IMR-90 (cell line): ENCODE measurements around the gene CACNA2D3. TPM values are rescaled to one million over a fixed set of nuclear protein-coding genes. Genes with fewer than 3 reads are reported as not detected.

Source experiments
- ATAC-seq: fragments of 200-7000 bp; cut with Tn5 transposase; 2 replicates; pipeline ENCODE4 v1.9.1; 2020; ENCODE audit warnings: low read depth, mild to moderate bottlenecking, moderate library complexity
- BruUV-seq: library from RNA; stranded (reverse); fragments of 400-500 nt; replicated peaks from 2 replicates; lab custom pipeline; 2021; lab: Mats Ljungman, UMichigan
- CTCF ChIA-PET: fragments of 300-600 bp; formaldehyde crosslinking; extraction: SDS; loops from one replicate; lab custom pipeline; 2021; ENCODE audit warnings: antibody characterized with exemption; lab: Yijun Ruan, JAX
- POLR2A ChIA-PET: fragments of 300-600 bp; sonication (Branson Sonifier 250); formaldehyde crosslinking; loops from one replicate; lab custom pipeline; 2022; ENCODE audit warnings: antibody characterized with exemption; ENCODE audit not compliant: unreplicated experiment; lab: Charles Lee
- DNase-seq: peaks from one replicate; pipeline ENCODE4 v3.0.0; 2013
- H2AFZ ChIP-seq: replicated peaks from 2 replicates; pipeline ENCODE3; 2013; ENCODE audit warnings: low read length, mild to moderate bottlenecking; ENCODE audit not compliant: poor library complexity
- H2AK5ac ChIP-seq: 2 replicates; pipeline ENCODE4 v1.6.1; 2013; ENCODE audit warnings: low read depth, low read length, inconsistent platforms
- H2AK9ac ChIP-seq: replicated peaks from 2 replicates; pipeline ENCODE3; 2013; ENCODE audit warnings: mild to moderate bottlenecking, low read depth, low read length, moderate library complexity; ENCODE audit not compliant: poor library complexity
- H2BK120ac ChIP-seq: 2 replicates; pipeline ENCODE4 v1.6.1; 2013; ENCODE audit warnings: low read depth, low read length, inconsistent platforms
- H2BK15ac ChIP-seq: 3 replicates; pipeline ENCODE4 v1.6.1; 2013; ENCODE audit warnings: low read depth, low read length, inconsistent platforms
- H2BK20ac ChIP-seq: 2 replicates; pipeline ENCODE4 v1.6.1; 2013; ENCODE audit warnings: low read depth, mild to moderate bottlenecking, inconsistent platforms, low read length, moderate library complexity
- H2BK5ac ChIP-seq: 2 replicates; pipeline ENCODE4 v1.6.1; 2013; ENCODE audit warnings: mild to moderate bottlenecking, low read depth, low read length, inconsistent platforms; ENCODE audit not compliant: poor library complexity, severe bottlenecking
- H3K14ac ChIP-seq: replicated peaks from 2 replicates; pipeline ENCODE4 v1.6.1; 2013; ENCODE audit warnings: low read depth, low read length, inconsistent platforms
- H3K18ac ChIP-seq: 2 replicates; pipeline ENCODE4 v1.6.1; 2013; ENCODE audit warnings: low read depth, low read length, control low read depth
- H3K23ac ChIP-seq: 2 replicates; pipeline ENCODE4 v1.6.1; 2013; ENCODE audit warnings: low read depth, low read length, inconsistent platforms
- H3K27ac ChIP-seq: 2 replicates; pipeline ENCODE4 v1.5.1; 2013; ENCODE audit warnings: mild to moderate bottlenecking, control low read depth, low read length; ENCODE audit not compliant: insufficient read depth
- H3K27me3 ChIP-seq: 2 replicates; pipeline ENCODE4 v1.6.1; 2013; ENCODE audit warnings: low read length; ENCODE audit not compliant: control insufficient read depth, insufficient read depth
- H3K36me3 ChIP-seq: 2 replicates; pipeline ENCODE4 v1.6.1; 2013; ENCODE audit warnings: low read length, mixed read lengths; ENCODE audit not compliant: control insufficient read depth, insufficient read depth
- H3K4ac ChIP-seq: 2 replicates; pipeline ENCODE4 v1.6.1; 2013; ENCODE audit warnings: low read depth, low read length, inconsistent platforms
- H3K4me1 ChIP-seq: 2 replicates; pipeline ENCODE4 v1.6.1; 2013; ENCODE audit warnings: low read length, mixed read lengths; ENCODE audit not compliant: control insufficient read depth, insufficient read depth
- H3K4me2 ChIP-seq: 2 replicates; pipeline ENCODE4 v1.6.1; 2013; ENCODE audit warnings: low read depth, mild to moderate bottlenecking, control low read depth, low read length, moderate library complexity
- H3K4me3 ChIP-seq: 2 replicates; pipeline ENCODE4 v1.5.1; 2013; ENCODE audit warnings: low read depth, mild to moderate bottlenecking, control low read depth, low read length, moderate library complexity; ENCODE audit not compliant: insufficient read depth
- H3K56ac ChIP-seq: 2 replicates; pipeline ENCODE4 v1.6.1; 2013; ENCODE audit warnings: low read length, inconsistent platforms; ENCODE audit not compliant: insufficient read depth; ENCODE audit errors: extremely low read depth
- H3K79me1 ChIP-seq, 2 experiments: 2 replicates each; pipeline ENCODE4 v1.6.1; 2013; ENCODE audit warnings: low read length in 2 of 2, inconsistent platforms in 1 of 2, low read depth in 1 of 2
- H3K9ac ChIP-seq: 2 replicates; pipeline ENCODE4 v1.6.1; 2013; ENCODE audit warnings: low read depth, low read length, control low read depth
- H3K9me1 ChIP-seq: 2 replicates; pipeline ENCODE4 v1.6.1; 2013; ENCODE audit warnings: low read length, inconsistent platforms; ENCODE audit not compliant: insufficient read depth
- H3K9me3 ChIP-seq: 2 replicates; pipeline ENCODE4 v1.6.1; 2013; ENCODE audit warnings: low read length; ENCODE audit not compliant: control insufficient read depth, insufficient read depth
- H4K20me1 ChIP-seq: 2 replicates; pipeline ENCODE4 v1.6.1; 2013; ENCODE audit warnings: low read length, inconsistent platforms; ENCODE audit not compliant: insufficient read depth
- H4K5ac ChIP-seq: 2 replicates; pipeline ENCODE4 v1.6.1; 2013; ENCODE audit warnings: mild to moderate bottlenecking, low read depth, low read length, control low read depth
- H4K8ac ChIP-seq, 2 experiments: 2 replicates each; pipeline ENCODE4 v1.6.1; 2013; ENCODE audit warnings: low read depth in 2 of 2, low read length in 2 of 2, control low read depth in 1 of 2, inconsistent platforms in 1 of 2
- H4K91ac ChIP-seq: 2 replicates; pipeline ENCODE4 v1.6.1; 2013; ENCODE audit warnings: low read depth, low read length, inconsistent platforms; ENCODE audit not compliant: insufficient read depth
- BHLHE40 ChIP-seq: fragments of 150-350 bp; IDR thresholded peaks from 2 replicates; pipeline ENCODE4 v1.6.1; 2016; ENCODE audit warnings: mild to moderate bottlenecking, low read depth, low read length
- CEBPB ChIP-seq: IDR thresholded peaks from 2 replicates; pipeline ENCODE4 v1.6.1; 2012; ENCODE audit warnings: low read depth, low read length, improper control_type of control experiment
- CHD1 ChIP-seq: IDR thresholded peaks from 2 replicates; pipeline ENCODE4 v1.6.1; 2012; ENCODE audit warnings: low read depth, low read length, improper control_type of control experiment
- CTCF ChIP-seq: conservative IDR thresholded peaks from 2 replicates; pipeline ENCODE4 v1.5.1; 2012; ENCODE audit warnings: mild to moderate bottlenecking, low read depth, low read length, improper control_type of control experiment
- ELK1 ChIP-seq: fragments of 150-350 bp; IDR thresholded peaks from 2 replicates; pipeline ENCODE4 v1.6.1; 2016; ENCODE audit warnings: low read depth, mild to moderate bottlenecking, low read length, moderate library complexity, borderline replicate concordance
- FOS ChIP-seq: fragments of 150-350 bp; IDR thresholded peaks from 2 replicates; pipeline ENCODE4 v1.6.1; 2016; ENCODE audit warnings: low read depth, low read length
- MAFK ChIP-seq: IDR thresholded peaks from 2 replicates; pipeline ENCODE4 v1.6.1; 2012; ENCODE audit warnings: low read depth, low read length, improper control_type of control experiment
- MAZ ChIP-seq: IDR thresholded peaks from 2 replicates; pipeline ENCODE4 v1.6.1; 2012; ENCODE audit warnings: low read depth, mild to moderate bottlenecking, low read length, improper control_type of control experiment, moderate library complexity, borderline replicate concordance
- MXI1 ChIP-seq: IDR thresholded peaks from 2 replicates; pipeline ENCODE4 v1.6.1; 2012; ENCODE audit warnings: low read depth, mild to moderate bottlenecking, low read length, moderate library complexity, borderline replicate concordance
- NFE2L2 ChIP-seq: fragments of 150-350 bp; IDR thresholded peaks from 2 replicates; pipeline ENCODE4 v1.6.1; 2016; ENCODE audit warnings: low read depth, mild to moderate bottlenecking, low read length
- POLR2A ChIP-seq: IDR thresholded peaks from 2 replicates; pipeline ENCODE4 v1.6.1; 2012; ENCODE audit warnings: mild to moderate bottlenecking, low read depth, low read length
- RAD21 ChIP-seq: IDR thresholded peaks from 2 replicates; pipeline ENCODE4 v1.6.1; 2012; ENCODE audit warnings: low read length, improper control_type of control experiment
- RCOR1 ChIP-seq: IDR thresholded peaks from 2 replicates; pipeline ENCODE4 v1.6.1; 2012; ENCODE audit warnings: mild to moderate bottlenecking, low read length, improper control_type of control experiment; ENCODE audit not compliant: insufficient replicate concordance
- RFX5 ChIP-seq: IDR thresholded peaks from 2 replicates; pipeline ENCODE4 v1.8.0; 2012; ENCODE audit warnings: low read depth, mild to moderate bottlenecking, low read length, moderate library complexity
- SMC3 ChIP-seq: fragments of 150-350 bp; IDR thresholded peaks from 2 replicates; pipeline ENCODE4 v1.6.1; 2016; ENCODE audit warnings: low read depth, mild to moderate bottlenecking, antibody characterized with exemption, low read length, moderate library complexity
- USF2 ChIP-seq: fragments of 150-350 bp; IDR thresholded peaks from 2 replicates; pipeline ENCODE4 v1.6.1; 2017; ENCODE audit warnings: mild to moderate bottlenecking, antibody characterized with exemption, low read length, low read depth
- WGBS, 2 experiments: methylation state at CpG; one replicate each; pipeline versions ENCODE4 v1.1.5 to v1.1.7; 2013; ENCODE audit warnings: missing lambda C conversion rate in 2 of 2; ENCODE audit not compliant: insufficient read length in 1 of 2; ENCODE audit errors: extremely low coverage in 2 of 2; 5-methylcytosine and 5-hydroxymethylcytosine counted together
- dilution Hi-C: fragments of 300-500 bp; cut with HindIII; formaldehyde crosslinking; loops from one replicate; pipeline ENCODE4 v1.14.3; 2018; ENCODE audit warnings: low sequenced_read_pairs; ENCODE audit not compliant: unreplicated experiment
- in situ Hi-C: fragments of 300-500 bp; cut with MboI; formaldehyde crosslinking; loops from 3 replicates; pipeline ENCODE4 v1.14.3; 2019; ENCODE audit warnings: low sequenced_read_pairs, inconsistent platforms, mixed read lengths
- intact Hi-C: fragments of 100-400 bp; cut with micrococcal nuclease; formaldehyde crosslinking; loops from 2 replicates; pipeline ENCODE4 v1.10.0; 2022
- polyA plus RNA-seq, 3 experiments: library from polyadenylated mRNA; depleted of rRNA; stranded (reverse); fragments of >200 nt; gene quantifications; 2 replicates each; pipeline ENCODE4 v1.2.3, GENCODE V29; 2012; ENCODE audit warnings: low replicate concordance in 1 of 3
- total RNA-seq: library from RNA; depleted of rRNA; stranded (reverse); fragments of >200 nt; gene quantifications from 2 replicates; pipeline ENCODE4 v1.2.3, GENCODE V29; 2012

CACNA2D3 gene
- total and polyA plus RNA-seq, 2 of the 4 experiments (the other 2 are of a cell fraction): 0.36 to 0.41 TPM

- no peaks in the 10 kb centered on the region for H4K20me1 ChIP-seq
- no peaks in the 10 kb centered on the region for H3K27me3 ChIP-seq
- H2BK120ac ChIP-seq: no peak overlapping the region
- no peak overlapping the region for H3K27ac ChIP-seq
- no peak overlapping the region for H3K56ac ChIP-seq
- no peak overlapping the region for H2AFZ ChIP-seq
- H3K9ac ChIP-seq: no peak overlapping the region
- no peak overlapping the region for H2BK5ac ChIP-seq
- H3K4me1 ChIP-seq: no peaks in the 10 kb centered on the region
- H3K36me3 ChIP-seq: no peaks in the 10 kb centered on the region
- H2AK5ac ChIP-seq: no peak overlapping the region
- H3K4me3 ChIP-seq: no peak overlapping the region
- BruUV-seq: no TSS peak
- no peak overlapping the region for H2BK15ac ChIP-seq
- no peak overlapping the region for H4K5ac ChIP-seq
- no peaks in the 10 kb centered on the region for H3K9me1 ChIP-seq
- POLR2A ChIA-PET: no interaction called here
- CTCF ChIA-PET: no interaction called here
- peaks cover 14% of the 10 kb centered on the region for H3K9me3 ChIP-seq
- TF ChIP-seq CTCF (no peak), CEBPB (no peak), FOS (no peak), RCOR1 (no peak), USF2 (no peak), BHLHE40 (no peak), SMC3 (no peak), MAZ (no peak), RAD21 (no peak), ELK1 (no peak), MAFK (no peak), MXI1 (no peak), POLR2A (no peak), RFX5 (no peak), CHD1 (no peak), NFE2L2 (no peak)
- intact Hi-C loops: no loop called here
- H3K14ac ChIP-seq: no peak overlapping the region
- H3K4me2 ChIP-seq: no peak overlapping the region
- in situ Hi-C loops: no loop called here
- WGBS, 2 experiments: 40% methylated on average over 1 of the region's 10 CpGs; no CpG with 5 or more reads in 1 of the 2 experiments
- no peak overlapping the region for H2BK20ac ChIP-seq
- no peak overlapping the region for H4K91ac ChIP-seq
- H3K18ac ChIP-seq: no peak overlapping the region
- dilution Hi-C loops: no loop called here
- H3K23ac ChIP-seq: no peak overlapping the region
- no peak overlapping the region for H3K4ac ChIP-seq
- DNase-seq: no peak
- H4K8ac ChIP-seq: no peak overlapping the region
- no peak overlapping the region for H2AK9ac ChIP-seq
- ATAC-seq: no peak
- H3K79me1 ChIP-seq: no peaks in the 10 kb centered on the region
These were observed 49.6 kb downstream of the CACNA2D3 start for GRCh38 chr3:54171951-54172350.
